Left kidney (tissue), 8 donors: Measurements from ENCODE around the gene PCP2. TPM values are rescaled to one million over a fixed set of nuclear protein-coding genes. Genes with fewer than 3 reads are reported as not detected.

Experiments used
- DNase-seq: peaks from one replicate; pipeline ENCODE4 v3.0.0-alpha.2; 2013
- long read RNA-seq, 8 donors: transcript quantifications; one replicate each; lab custom pipeline, GENCODE V29; 2026
- polyA plus RNA-seq: library from polyadenylated mRNA; unstranded; fragments of 120-200 nt; gene quantifications from one replicate; pipeline ENCODE4 v1.2.1, GENCODE V29; 2013; ENCODE audit not compliant: insufficient read length

The PCP2 gene
- 0.80 TPM for polyA plus RNA-seq
- long read RNA-seq, donor 1, partial matches to known transcripts = 7 of 110 reads
- long read RNA-seq, donor 1, other reads (novel, unspliced or antisense) = 103 of 110 reads
- long read RNA-seq, donor 2 = 0 reads
- long read RNA-seq, donor 3 = 0 reads
- long read RNA-seq, donor 4 = 0 reads
- long read RNA-seq, donor 5 = 0 reads
- long read RNA-seq, donor 6 = 0 reads
- long read RNA-seq, donor 7, partial matches to known transcripts = 12 of 216 reads
- long read RNA-seq, donor 7, other reads (novel, unspliced or antisense) = 204 of 216 reads
- long read RNA-seq, donor 8 = 0 reads

DNA sequence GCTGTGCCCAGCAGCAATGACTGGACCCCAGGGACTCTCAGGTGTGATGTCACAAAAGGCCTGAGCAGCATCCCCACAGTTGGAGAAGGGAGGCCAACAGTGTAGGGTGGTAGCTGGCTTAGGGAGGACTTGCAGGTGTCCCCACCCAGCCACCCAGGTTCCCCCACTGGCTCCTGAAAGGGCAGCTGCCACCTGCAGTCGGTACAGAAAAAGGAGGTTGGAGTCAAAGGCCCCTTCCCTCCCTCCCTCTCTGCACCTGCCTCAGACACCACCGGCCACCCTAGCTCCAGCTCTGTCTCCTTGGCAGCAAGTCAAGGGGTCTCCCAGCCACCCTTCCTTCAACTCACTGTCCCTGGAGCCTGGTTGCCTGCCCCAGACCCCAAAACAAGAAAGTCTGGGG is at the start of gene PCP2:
TSS of gene PCP2 (minus strand) at position 22 of the 400 bp plus-strand sequence. CDS start 262 bp downstream, outside the sequence.
- DNase-seq = no peak

DNA sequence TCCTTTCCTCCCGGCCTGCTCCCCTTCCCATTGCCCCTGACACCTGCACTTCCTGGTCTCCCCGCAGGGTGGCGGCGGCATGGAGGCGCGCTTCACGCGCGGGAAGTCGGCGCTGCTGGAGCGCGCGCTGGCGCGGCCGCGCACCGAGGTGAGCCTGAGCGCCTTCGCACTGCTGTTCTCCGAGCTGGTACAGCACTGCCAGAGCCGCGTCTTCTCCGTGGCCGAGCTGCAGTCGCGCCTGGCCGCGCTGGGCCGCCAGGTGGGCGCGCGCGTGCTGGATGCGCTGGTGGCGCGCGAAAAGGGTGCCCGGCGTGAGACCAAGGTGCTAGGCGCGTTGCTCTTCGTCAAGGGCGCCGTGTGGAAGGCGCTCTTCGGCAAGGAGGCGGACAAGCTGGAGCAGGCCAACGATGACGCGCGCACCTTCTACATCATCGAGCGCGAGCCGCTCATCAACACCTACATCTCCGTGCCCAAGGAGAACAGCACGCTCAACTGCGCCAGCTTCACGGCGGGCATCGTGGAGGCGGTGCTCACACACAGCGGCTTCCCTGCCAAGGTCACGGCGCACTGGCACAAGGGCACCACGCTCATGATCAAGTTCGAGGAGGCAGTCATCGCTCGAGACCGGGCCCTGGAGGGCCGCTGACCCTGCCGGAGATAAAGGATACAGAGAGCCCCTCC is 48.8 kb upstream of the PCP2 start:
- DNase-seq = no peak

DNA sequence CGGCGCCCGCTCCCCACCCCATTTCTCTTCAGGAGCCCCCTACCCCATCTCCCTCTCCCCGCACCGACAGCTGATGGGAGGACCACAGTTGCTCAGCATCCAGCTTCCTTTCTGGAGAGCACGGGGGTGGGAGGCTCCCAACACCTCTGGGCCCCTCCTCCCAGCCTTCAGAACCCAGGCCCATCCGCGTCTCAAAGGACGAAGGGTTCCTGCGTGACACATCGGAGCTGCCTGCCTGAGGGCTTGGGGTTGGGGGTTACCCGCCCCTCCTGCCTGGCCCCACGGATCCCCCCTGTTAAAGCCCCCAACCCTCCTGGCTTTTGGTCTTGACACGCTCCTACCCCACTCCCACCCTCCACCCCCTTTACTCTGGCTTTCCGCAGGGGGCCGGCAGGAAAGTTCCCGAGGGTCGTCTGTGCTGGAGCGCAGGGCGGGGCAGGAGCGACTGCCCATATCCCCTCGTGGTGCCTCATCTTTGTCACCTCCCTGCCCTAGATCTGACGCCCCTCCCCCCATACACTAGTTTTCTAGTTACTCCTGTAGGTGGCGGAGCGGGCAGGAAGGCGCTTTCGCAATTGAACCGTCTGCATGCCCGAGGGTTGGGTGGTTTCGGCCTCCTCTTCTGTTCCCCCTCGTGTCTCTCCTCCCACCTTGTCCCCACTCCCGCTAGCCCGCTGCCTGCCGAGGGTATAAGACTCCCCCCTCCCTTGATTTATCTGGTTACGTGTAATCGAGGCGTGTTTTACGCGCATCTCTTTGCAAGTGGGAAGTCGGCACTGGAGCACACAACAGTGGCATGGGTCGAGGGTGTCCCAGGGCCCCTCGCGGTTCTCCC is 48.0 kb upstream of the PCP2 start:
- DNase-seq = peak; percentile 80

GRCh38 chr19:7680606-7681339 is 47.3 kb upstream of the PCP2 start, which contains the start of gene TRAPPC5:
Gene TRAPPC5 (plus strand): TSS chr19:7680833. CDS start chr19:7682254, 1,421 bp downstream.
- DNase-seq = peak; percentile 85

GRCh38 chr19:7679771-7680605 is 46.5 kb upstream of the PCP2 start:
- DNase-seq = no peak

- no peak for DNase-seq
Measured at GRCh38 chr19:7678971-7679751, 45.6 kb upstream of the PCP2 start.

GRCh38 chr19:7677669-7678311 is 44.3 kb upstream of the PCP2 start:
- no peak for DNase-seq

- DNase-seq = no peak
Measured at GRCh38 chr19:7676854-7677253, 43.3 kb upstream of the PCP2 start, which contains the start of gene MCEMP1. Gene MCEMP1 (plus strand): TSS chr19:7677090. CDS start chr19:7677121, 31 bp downstream.

DNA sequence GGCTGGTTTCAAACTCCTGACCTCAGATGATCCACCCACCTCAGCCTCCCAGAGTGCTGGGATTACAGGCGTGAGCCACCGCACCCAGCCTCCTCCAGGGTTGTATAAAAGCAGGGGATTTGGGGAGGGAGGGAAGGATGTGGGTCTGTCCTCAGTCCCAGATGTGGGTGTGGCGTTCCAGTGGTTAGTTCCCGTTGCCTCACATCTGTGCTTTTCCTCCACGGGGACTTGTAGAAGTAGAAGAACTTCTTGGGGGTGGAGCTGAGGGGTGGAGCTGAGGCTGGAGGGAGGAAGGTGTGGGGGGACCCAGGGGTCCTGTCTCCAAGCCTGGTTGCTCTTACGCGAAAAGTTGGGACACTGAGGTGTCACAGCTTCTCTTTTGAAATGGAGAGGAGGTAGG is 42.9 kb upstream of the PCP2 start:
- DNase-seq = no peak

- DNase-seq = no peak
Measured at GRCh38 chr19:7674010-7675005, 40.8 kb upstream of the PCP2 start.

DNA sequence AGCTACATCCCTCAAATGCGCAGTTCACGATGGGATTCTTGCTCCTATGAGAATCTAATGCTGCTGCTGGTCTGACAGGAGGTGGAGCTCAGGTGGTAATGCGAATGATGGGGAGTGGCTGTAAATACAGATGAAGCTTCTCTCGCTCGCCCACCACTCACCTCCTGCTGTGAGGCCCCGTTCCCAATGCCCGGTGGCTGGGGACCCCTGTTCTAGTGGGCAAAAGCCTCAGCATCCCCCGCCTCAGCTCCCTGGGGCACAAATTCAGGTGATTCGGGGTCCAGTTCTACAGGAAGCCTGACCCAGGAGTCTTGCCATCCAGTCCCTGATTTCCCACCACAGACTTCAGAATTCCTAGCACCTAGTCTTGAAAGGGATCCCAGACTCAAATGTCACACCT is 39.0 kb upstream of the PCP2 start:
- DNase-seq = no peak

DNA sequence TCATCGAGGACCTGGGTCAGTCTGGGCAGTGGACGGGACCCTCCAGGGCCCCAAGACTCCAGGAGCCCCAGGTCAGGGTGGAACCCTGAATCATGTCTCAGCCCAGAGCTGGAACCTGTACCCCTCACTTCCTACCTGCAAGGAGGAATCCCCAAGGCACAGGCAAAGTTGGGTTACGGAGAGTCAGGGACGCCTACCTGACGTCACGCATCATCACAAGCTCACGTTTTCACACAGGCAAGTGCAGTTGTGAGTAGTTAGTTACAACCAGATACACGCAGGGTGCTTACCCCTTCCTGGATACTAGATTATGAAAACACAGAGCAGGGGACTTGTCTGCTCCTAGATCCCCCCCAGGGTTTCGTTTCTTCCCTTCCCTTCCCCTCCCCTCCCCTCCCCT is 37.3 kb upstream of the PCP2 start:
- DNase-seq = no peak

DNA sequence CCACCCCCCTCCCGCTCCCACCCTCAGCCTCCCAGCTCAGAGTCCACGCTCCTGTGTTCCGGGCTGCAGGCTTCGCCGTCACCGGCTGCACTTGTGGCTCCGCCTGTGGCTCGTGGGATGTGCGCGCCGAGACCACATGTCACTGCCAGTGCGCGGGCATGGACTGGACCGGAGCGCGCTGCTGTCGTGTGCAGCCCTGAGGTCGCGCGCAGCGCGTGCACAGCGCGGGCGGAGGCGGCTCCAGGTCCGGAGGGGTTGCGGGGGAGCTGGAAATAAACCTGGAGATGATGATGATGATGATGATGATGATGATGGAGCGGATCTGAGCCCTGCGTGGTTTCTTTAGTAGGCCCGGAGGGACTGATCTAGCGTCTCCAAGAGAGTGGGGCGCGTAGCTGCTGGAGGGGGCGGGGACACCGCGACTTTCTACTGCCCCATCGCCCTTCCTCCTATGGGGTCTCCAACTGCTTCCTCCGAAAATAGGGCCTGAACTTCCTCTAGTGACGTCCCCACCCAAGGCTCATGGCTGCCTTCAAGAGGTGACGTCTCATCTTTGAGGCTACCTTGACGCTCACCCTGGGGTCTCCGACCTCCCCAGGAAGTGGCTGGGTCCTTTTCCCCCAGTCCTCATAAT is 36.7 kb upstream of the PCP2 start:
- DNase-seq = no peak

DNA sequence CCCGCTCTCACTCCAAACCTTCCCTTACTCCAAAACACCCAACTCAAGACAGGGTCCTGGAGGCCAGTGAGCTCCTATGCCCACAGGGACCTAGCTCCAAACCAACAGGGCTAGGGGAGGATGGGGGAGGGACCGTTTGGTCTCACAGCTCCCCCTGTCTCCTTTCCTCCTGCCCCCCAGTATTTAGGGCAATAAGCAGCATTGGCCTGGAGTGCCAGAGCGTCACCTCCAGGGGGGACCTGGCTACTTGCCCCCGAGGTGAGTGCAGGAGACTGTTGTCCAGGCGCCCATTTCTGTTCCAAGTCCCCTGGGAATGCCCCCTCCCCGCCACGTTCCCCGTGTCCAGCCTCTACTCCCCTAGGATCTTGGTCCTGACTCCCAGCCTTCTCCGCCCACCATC is 36.1 kb upstream of the PCP2 start:
- no peak for DNase-seq

GRCh38 chr19:7668842-7669241 is 35.3 kb upstream of the PCP2 start, which contains the start of gene RETN:
Gene RETN (plus strand): TSS chr19:7669049. CDS start chr19:7669327, 278 bp downstream.
- no peak for DNase-seq

GRCh38 chr19:7665076-7665475 is 31.6 kb upstream of the PCP2 start:
- DNase-seq = no peak

DNA sequence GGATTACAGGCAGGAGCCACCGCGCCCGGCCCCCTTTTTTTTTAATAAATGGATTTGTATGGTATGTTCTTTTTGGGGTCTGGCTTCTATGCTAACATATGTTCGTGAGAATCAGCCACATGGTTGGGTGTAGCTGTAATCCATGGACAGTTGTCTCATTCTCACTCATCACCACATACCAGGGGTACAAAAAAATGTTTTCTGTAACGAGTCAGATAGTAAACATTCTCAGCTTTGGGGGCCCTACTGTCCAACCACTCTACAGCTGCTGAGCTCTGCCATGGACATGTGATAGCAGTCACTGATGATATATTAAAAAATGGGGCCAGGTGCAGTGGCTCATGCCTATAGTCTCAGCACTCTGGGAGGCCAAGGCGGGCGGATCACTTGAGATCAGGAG is 30.2 kb upstream of the PCP2 start:
- DNase-seq = no peak

DNA sequence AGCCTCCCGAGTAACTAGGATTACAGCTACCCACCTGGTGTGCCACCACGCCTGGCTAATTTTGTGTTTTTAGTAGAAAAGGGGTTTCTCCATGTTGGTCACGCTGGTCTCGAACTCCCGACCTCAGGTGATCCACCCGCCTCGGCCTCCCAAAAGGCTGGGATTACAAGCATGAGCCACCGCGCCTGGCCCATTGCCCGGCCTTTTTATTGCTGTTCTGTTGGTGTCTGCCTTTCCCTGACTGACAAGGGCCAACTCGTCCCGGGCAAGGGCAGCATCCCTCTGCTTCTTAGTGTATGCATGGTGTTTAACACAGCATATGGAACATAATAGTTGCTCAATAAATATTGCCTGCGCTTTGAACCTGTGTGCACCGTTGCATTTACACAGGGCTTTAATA is 29.1 kb upstream of the PCP2 start:
- no peak for DNase-seq
